IPS-NIHi7 (cell line): ENCODE measurements around the gene DNAJC5G.

Experiments used
- DNase-seq: peaks from one replicate; pipeline ENCODE4 v3.0.0; 2012; ENCODE audit warnings: mixed read lengths; ENCODE audit errors: extremely low spot score

The DNAJC5G gene, protein sequence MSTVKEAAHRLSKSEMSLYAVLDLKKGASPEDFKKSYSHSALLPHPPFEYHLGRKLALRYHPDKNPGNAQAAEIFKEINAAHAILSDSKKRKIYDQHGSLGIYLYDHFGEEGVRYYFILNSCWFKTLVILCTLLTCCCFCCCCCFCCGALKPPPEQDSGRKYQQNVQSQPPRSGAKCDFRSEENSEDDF

DNA sequence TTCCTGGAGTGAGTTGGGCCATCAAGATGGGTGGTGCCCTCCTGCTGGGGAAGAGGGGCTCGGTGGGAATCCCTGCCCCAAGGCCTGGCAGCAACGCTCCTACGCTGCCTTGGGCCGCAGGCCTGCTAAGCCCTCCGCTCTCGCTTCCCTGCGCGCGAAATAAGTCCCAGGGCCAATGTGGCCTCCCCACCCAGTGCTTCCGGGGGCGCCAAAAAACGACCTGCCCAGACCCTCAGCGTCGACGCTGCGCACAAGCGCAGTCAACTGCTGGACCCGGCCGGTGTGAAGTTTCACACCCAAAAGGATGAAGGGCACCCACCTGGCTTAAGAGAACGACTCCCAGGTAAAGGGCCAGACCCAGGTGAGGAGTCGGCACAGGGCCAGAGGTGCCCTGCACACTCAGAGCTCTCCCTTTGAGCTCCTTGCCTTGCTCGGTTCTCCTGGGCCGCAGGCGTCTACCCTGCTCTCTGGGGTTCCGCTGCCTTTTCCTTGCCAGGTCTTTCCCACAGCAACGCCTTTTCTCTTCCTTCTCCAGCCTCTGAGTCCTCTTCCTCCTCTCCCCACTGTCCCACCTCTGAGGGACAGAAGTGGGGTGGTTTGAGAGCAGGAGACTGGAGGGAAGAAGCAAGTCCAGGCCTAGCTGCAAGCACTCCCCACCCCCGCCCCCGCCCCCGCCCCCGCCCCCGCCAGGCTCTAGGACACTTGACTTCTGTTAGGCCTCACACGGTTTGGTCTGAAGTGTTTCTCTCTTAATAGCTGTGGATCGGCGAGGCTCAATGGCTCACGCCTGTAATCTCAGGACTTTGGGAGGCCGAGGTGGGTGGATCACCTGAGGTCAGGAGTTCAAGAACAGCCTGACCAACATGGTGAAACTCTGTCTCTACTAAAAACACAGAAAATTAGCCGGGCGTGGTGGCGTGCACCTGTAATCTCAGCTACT, at the start of gene DNAJC5G:
TSS of gene DNAJC5G (plus strand) at position 223 of the 940 bp plus-strand sequence. CDS start 1,296 bp downstream, outside the sequence.
- DNase-seq: no peak

DNA sequence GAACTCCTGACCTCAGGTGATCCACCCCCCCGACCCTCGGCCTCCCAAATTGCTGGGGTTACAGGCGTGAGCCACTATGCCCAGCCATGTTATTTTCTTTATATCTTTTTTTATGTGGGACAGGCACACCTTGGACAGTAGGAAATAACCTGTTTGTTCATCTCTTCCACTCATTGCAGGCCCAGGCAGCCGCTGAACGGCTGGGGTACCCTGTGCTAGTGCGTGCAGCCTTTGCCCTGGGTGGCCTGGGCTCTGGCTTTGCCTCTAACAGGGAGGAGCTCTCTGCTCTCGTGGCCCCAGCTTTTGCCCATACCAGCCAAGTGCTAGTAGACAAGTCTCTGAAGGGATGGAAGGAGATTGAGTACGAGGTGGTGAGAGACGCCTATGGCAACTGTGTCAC, 49.7 kb upstream of the DNAJC5G start:
- DNase-seq: no peak

DNA sequence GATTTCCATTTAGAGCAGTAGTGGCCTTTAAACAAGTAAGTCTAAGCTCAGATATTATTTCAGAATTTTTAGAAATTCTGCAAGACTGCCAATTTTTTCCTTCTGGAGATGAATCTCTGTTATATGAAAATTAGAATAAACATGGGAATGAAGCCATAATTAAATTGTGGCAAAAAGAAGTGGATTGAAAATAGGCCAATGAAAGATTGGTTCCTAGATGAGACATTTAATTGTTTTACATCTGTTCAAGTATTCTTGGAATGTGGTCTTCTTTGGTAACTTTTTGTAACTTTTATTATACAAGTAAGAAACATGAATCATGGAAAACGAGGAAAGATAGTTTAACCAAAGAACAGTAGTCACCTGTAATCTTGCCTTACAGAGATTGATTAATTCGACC, 47.7 kb upstream of the DNAJC5G start:
- no peak for DNase-seq

DNA sequence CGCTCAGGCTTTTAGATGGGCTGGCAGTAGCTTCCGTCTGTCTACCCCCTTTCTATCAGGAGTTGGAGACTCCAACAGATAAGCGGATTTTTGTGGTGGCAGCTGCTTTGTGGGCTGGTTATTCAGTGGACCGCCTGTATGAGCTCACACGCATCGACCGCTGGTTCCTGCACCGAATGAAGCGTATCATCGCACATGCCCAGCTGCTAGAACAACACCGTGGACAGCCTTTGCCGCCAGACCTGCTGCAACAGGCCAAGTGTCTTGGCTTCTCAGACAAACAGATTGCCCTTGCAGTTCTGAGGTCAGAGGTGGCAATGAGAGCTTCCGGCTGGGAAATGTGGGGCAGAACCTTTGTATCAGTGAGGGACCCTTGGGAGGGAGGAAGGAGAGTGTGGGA, 43.3 kb upstream of the DNAJC5G start:
- no peak for DNase-seq

DNA sequence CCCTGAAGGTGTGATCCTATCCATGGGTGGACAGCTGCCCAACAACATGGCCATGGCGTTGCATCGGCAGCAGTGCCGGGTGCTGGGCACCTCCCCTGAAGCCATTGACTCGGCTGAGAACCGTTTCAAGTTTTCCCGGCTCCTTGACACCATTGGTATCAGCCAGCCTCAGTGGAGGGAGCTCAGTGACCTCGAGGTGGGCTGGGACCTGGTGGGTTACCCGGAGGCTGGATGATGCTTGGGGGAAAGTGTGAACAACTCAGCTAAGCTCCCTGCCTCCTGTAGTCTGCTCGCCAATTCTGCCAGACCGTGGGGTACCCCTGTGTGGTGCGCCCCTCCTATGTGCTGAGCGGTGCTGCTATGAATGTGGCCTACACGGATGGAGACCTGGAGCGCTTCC, 41.9 kb upstream of the DNAJC5G start:
- no peak for DNase-seq

DNA sequence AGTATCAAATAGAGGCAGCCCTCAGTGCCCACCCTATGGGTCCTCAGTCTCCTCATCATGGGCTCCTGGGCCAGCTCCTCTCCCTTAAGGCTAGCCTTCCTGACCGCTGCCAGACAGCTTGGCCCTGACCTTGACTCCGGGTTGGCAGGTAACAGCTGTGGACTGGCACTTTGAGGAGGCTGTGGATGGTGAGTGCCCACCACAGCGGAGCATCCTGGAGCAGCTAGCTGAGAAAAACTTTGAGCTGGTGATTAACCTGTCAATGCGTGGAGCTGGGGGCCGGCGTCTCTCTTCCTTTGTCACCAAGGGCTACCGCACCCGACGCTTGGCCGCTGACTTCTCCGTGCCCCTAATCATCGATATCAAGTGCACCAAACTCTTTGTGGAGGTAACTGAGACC, 39.1 kb upstream of the DNAJC5G start:
- no peak for DNase-seq

DNA sequence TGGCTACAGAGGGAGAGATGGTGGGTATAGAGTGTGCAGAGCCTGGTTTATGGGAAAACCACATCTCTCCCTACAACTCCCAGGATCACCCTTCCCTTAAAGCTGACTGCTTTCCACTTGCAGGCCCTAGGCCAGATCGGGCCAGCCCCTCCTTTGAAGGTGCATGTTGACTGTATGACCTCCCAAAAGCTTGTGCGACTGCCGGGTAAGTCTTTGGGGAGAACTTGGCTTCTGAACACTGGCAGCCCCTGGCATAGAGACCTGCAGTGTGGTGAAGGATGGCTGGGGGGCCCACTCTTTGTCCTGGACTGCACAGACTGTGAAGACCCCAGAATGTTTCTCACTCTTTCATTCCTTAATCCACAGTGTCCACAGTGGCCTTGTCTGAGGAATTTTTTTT, 38.6 kb upstream of the DNAJC5G start:
- DNase-seq: no peak

DNA sequence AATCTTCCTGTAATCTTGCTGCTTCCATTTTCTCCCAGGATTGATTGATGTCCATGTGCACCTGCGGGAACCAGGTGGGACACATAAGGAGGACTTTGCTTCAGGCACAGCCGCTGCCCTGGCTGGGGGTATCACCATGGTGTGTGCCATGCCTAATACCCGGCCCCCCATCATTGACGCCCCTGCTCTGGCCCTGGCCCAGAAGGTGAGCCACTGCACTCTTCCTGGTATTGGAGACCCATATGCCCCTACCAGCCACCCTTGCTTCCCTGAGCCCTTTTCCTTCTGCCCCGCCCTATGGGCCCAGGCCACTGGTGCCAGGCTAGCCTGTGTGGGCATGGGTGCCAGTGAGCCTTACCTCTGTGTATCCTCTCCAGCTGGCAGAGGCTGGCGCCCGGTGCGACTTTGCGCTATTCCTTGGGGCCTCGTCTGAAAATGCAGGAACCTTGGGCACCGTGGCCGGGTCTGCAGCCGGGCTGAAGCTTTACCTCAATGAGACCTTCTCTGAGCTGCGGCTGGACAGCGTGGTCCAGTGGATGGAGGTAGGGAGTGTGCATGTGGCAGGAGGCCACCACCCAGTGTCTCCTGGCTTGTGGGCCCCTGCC, 37.8 kb upstream of the DNAJC5G start:
- no peak for DNase-seq

DNA sequence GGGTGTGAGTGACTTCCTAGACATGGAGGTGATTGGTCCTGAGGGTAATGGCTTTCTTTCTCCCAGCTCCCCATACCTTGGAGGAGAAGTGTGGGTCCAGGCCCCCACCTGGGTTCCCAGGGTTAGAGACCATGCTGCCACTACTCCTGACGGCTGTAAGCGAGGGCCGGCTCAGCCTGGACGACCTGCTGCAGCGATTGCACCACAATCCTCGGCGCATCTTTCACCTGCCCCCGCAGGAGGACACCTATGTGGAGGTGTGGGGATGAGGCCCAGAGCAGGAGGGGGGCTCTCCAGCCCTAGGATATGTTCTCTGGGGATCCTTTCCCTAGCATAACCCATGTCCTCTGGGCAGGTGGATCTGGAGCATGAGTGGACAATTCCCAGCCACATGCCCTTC, 36.3 kb upstream of the DNAJC5G start:
- DNase-seq: no peak

DNA sequence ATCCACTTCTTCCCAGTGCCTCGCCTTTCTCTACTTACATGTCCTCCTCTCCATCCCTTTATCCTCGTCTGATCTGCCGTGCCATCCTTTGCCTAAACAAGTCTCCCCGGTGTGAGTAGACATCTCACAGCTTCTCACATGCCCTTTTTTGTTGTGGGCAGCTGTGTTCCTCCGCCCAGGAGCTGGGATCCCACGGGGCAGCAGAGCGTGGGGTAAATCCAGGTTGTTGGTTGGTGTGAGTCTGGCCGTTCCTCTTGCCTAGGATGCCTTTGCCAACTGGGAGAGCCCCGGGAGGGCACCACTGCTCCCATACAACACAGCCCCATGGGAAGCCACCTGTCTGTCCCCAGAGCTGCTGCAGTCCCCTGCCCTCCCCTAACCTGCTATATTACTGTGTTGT, 34.8 kb upstream of the DNAJC5G start:
- no peak for DNase-seq

DNA sequence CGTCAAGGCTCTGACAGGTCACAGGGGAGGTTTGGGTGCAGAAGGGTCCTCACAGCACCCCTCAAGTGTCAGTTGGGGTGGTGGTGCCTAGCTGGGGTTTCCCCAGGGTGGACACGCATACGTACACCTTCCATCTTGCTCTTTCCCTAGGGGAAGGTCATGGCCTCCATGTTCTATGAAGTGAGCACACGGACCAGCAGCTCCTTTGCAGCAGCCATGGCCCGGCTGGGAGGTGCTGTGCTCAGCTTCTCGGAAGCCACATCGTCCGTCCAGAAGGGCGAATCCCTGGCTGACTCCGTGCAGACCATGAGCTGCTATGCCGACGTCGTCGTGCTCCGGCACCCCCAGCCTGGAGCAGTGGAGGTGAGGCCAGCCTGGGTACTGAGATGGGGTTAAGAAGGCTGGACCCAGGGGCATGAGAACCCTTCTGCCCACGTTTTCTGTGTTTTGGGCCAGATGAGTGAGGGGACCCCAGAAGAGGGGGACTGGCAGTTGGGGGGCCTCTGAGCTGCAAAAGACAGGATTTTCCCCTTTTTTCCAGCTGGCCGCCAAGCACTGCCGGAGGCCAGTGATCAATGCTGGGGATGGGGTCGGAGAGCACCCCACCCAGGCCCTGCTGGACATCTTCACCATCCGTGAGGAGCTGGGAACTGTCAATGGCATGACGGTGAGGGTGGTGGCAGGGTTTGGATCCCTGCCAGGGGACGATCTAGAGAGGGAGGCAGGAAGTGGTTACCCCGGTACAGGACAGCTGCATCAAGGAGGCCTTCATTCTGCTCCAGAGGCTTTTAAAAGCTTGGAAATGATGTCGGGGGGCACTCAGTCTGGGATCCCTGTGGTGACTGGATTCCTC, 33.2 kb upstream of the DNAJC5G start:
- DNase-seq: no peak

DNA sequence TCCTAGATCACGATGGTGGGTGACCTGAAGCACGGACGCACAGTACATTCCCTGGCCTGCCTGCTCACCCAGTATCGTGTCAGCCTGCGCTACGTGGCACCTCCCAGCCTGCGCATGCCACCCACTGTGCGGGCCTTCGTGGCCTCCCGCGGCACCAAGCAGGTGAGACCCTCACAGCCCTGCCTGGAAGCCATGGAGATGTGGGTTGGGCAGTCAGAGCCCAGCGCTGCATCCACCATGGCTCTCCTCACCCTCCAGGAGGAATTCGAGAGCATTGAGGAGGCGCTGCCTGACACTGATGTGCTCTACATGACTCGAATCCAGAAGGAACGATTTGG, 32.6 kb upstream of the DNAJC5G start:
- no peak for DNase-seq

DNA sequence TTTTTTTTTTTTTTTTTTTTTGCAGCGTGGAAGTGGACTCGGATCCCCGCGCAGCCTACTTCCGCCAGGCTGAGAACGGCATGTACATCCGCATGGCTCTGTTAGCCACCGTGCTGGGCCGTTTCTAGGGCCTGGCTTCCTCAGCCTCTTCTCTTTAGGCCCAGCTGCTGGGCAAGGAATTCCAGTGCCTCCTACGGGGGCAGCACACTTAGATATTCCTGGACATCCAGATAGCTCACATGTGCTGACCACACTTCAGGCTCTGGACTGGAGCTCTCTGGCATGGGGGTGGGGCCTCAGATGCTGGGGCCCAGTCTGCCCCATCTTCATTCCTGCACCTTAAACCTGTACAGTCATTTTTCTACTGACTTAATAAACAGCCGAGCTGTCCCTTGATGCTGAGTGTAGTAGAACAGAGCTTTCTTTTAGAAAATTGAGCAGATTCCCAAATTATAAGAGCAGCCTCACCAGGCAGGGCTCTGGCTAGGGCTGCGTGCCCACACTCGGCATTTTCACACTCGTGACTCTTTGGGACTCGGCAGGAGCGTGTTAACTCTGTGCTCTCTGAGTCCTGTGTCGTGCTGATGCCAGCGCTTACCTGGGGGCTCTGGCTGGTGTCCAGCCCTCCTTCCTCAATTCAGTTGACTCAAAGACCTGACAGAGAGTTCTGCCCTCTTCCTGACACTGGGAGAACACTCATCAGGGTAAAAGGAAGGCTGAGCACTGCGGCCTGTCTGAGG, 31.7 kb upstream of the DNAJC5G start:
- no peak for DNase-seq

DNA sequence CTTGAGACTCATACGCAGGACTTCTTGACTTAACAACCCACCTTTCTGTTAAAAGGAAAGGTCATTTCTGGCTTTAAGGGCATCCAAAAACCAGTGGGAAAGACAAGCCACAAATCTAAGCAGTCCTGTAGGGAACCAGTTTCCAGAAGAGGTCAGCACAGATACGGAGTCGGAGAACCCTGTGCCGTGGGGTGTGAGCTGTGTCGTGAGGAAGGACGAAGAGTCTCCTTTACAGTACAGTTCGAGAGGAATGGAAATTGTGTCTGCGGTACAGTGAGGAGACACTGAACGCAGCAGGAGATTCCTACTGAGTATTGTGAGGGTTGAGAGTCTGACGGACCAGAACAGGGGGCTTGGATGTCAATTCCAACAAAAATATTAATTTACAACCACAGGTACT, 30.1 kb upstream of the DNAJC5G start:
- DNase-seq: no peak

DNA sequence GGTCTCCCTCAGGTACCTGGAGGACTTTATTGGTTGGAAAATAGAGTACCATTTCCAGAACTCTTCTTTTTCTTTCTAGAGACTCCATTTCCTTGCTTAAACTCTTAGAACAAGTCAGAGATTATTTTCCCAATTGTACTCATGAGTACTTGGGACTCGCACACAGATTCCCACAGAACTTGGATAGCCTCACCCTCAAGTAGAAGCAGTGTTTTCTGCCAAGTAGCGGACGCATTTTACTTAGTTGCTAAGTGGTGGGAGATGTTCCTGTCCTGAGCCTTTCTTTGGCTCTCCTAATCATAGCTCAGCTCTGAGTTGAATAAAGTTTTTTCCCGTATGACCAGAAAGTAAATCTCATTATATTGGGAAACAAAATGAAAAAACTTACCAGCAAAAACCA, 29.6 kb upstream of the DNAJC5G start:
- no peak for DNase-seq

DNA sequence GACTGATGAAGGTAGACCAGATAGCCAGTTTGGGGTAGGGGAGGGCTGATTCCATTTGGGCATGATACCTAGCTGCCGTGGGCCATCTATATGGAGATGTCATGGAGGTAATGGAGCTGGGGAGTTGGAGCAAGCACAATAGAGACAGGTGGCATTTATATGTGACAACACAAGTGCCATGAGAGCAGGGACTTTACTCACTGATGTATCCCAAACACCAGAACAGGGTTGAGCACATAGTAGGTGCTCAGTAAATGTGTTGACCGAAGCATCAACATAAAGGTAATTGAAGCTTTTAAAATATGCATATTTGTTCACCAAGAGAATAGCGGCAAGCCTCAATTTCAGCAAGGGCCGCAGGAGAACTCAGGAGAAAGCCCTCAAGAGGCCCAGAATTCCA, 27.3 kb upstream of the DNAJC5G start:
- no peak for DNase-seq

DNA sequence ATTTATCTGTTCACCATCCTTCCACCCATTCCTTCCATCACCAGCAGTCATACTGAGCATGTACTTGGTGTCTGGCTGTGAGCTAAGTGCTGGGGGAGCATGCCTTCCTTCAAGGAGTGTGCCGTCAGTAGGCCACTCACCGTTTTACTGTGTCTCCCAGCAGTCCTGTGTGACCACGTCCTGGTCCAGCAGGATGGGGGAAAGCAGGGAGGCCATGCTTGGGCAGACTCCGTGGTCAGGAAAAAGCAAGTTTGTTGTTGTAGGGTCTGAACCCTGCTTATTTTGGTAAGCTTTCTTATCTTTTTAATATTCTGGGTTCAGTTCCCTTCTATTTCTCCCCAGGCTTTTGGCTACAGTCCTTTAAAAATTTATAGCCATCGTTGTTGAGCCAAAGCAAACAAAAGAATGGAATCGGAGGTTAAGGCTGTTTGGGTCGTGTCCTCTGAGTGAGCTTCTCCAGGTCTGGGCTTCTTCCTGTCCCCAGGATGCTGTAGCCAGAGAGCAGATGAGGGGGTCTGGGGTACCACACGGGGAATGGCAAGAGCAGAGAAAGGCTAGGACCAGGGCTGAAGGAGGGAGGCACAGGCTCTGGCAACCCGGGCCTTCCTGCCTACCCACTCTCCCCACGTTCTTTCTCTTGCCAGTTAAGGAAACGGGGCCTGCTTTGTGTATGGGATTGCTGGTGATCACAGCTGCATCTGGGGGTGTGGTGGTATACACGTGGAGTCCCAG, 25.9 kb upstream of the DNAJC5G start:
- no peak for DNase-seq

DNA sequence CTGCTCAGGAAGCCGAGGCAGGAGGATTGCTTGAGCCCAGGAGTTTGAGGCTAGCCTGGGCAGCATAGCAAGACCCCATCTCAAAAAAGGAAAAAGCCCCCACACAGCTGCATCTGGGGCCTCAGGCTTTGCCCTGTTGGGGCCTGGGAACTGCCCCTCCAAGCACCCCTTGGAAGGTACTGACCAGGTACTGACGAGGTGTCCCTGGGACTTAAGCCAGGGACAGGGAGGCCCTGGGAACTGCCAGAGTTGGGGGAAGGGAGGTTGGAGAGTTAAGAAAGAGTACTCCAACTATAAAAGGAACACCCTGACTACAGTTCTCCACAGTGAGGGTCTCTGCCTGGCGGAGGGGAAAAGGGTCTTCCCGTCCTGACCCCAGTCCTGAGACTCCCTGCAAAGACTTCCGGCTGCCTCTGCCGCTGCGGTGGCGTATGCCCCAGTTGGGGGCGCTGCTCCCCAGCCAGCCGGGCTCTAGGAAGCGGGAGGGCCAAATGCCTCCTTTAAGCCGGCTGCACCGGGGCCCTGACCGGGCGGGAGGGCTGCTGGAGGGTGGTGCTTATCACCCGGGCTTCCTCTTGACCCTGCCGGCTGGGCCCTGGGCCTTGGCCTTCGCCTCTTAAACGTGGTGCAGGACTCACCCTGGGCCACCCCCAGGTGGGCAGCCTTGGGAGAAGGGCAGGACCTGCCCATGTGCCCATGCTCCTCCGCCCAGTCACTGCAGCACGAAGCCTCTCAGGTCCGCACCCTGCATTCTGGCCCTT, 25.2 kb upstream of the DNAJC5G start:
- DNase-seq: peak; percentile 97

DNA sequence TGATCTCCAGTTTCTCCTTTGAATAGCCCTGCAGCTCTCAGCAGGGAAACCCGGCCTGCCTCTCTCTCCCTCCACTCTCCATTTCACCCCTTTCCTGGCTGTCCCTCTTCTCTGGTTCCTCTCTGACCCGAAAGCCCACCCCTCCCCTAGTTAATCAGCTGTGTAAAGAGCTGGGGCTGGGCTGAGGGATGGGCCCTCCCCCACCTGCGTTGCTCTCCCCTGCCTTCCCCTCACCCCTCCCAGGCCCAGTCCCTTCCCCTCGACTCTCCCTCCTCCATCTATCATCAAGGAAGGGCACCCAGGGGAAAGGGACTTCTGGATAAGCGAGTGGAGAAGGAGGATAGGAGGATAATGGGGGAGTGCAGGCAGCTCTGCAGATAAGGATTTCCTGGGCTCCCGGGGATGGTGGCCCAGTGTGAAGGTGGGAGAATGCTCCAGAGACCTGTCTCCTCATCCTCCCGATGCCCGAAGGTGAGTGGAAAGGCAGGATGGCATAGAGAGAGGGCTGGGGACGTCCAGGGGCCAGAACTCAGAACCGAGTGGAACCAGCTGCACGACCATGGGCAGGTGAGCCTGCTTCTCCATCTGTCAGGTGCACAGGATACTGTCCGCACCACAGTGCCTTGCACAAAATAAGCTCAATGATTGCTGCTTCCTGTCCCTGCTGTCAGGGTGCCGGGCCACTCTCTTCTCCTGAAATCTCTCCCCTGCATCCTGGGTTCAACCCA, 24.4 kb upstream of the DNAJC5G start:
- peak; percentile 33 for DNase-seq
